NT2/D1 (cell line): ENCODE results near the gene ASIC2.

Experiments
- SUZ12 ChIP-seq: IDR thresholded peaks from 2 replicates; pipeline ENCODE4 v1.6.1; 2011; ENCODE audit not compliant: insufficient read length, insufficient read depth; ENCODE audit errors: extremely low read depth
- ZNF274 ChIP-seq: IDR thresholded peaks from 2 replicates; pipeline ENCODE4 v1.6.1; 2011; ENCODE audit warnings: mild to moderate bottlenecking, low read depth, low read length

DNA sequence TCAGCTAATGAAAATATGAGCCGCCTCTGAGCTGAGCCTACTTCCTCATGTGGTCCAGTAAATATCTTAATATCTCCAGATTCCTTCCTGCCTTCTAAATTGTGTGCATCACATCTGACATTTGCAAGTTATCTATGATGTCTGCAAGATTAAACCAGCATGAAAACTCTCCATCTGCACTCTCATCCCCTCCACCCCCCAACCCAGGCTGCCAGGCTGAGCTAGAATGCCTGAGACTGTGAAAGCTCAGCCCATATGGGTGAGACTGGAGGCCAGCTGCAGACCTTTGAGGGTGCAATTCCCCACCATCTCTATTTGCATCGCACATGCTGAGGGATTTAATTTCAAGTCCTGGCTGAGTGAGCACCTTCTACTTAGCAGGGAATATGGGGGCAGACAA lies 82.8 kb downstream of the ASIC2 start:
- TF ChIP-seq SUZ12 (no peak), ZNF274 (no peak)
